Testis (tissue), 2 donors: ENCODE measurements around the gene N4BP2.

Experiments
- POLR2A ChIP-seq: fragments of 450-650 bp; IDR thresholded peaks from one replicate; pipeline ENCODE4 v1.6.1; 2017; ENCODE audit warnings: antibody characterized with exemption, mild to moderate bottlenecking, moderate library complexity
- TF ChIP-seq, protein P1 (sequence below), 3 experiments: fragments of 450-650 bp in 2 of 3; fragments of 200-600 bp in 1 of 3; sonication (generic) in 1 of 3; IDR thresholded peaks; one replicate each; pipeline ENCODE4 v1.5.1; 2016 to 2019; ENCODE audit warnings: antibody characterized with exemption in 3 of 3, mild to moderate bottlenecking in 2 of 3, moderate library complexity in 1 of 3

DNA sequence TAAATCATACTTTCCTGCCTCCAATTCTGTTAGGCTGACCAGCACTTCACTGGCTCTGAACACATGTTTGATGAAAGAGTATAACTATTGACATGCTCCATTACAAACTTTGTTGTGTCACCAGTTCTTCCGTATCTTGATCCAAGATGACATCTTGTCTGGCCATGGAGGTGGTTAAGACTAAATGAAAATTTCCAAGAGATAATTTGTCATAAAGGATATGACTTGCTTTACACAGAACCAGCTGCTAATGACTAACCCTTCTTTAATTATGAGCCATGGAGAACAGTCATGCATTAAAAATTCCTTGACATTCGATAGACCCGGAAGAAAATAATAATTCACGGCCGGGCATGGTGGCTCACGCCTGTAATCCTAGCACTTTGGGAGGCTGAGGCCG, 17.7 kb upstream of the N4BP2 start:
- TF ChIP-seq, protein P1, sequence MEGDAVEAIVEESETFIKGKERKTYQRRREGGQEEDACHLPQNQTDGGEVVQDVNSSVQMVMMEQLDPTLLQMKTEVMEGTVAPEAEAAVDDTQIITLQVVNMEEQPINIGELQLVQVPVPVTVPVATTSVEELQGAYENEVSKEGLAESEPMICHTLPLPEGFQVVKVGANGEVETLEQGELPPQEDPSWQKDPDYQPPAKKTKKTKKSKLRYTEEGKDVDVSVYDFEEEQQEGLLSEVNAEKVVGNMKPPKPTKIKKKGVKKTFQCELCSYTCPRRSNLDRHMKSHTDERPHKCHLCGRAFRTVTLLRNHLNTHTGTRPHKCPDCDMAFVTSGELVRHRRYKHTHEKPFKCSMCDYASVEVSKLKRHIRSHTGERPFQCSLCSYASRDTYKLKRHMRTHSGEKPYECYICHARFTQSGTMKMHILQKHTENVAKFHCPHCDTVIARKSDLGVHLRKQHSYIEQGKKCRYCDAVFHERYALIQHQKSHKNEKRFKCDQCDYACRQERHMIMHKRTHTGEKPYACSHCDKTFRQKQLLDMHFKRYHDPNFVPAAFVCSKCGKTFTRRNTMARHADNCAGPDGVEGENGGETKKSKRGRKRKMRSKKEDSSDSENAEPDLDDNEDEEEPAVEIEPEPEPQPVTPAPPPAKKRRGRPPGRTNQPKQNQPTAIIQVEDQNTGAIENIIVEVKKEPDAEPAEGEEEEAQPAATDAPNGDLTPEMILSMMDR (IDR thresholded peaks at IDR 0.05): no peak
- no peak for TF ChIP-seq POLR2A
